ENCODE data around the gene CERS6. TPM values are rescaled to one million over a fixed set of nuclear protein-coding genes. Genes with fewer than 3 reads are reported as not detected.
A peak's percentile ranks its signal among the peaks of the same experiment; 100 is the strongest.

Gene CERS6
- total RNA-seq, 4 donors from 2014 or later, result 42.3 to 62.1 (median 50.6) TPM

DNA sequence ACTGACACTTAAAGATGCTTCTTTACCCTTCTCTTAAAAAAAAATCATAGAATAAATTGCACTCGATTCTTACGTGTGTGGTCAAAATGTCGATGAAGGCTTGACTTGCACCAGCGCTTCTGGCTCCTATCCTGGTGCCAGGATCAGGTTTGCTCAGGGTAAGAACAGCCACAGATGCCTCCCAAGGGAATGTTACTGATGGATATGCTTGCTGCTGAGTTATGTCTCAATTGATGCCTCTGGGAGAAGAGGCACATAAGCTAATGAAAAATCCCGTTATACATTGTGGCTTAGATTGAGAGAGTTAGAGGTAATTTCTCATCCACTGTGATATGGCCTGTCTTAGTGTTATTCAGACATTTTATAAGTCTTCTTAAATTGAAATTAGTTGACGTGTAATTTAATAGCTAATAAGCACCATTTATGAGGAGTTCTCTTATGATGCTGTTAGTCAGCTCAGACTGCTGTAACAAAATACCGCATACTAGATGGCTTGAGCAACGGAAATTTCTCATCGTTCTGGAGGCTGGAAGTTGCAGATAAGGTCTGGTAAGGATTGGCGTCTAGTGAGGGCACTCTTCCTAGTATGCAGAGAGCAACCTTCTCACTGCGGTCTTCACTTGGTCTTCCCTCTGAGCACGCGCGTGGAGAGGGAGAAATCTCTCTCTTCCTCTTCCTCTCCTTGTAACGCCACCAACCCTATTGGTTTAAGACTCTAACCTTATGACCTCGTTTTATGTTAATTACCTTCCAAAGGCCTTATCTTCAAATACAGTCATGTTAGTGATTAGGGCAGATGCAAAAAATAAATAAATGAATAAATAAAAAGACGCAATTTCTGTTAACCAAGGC, 229.8 kb downstream of the CERS6 start:
- TF ChIP-seq POLR2A (IDR thresholded peaks at IDR 0.05), result no peak
- TF ChIP-seq, protein P1, sequence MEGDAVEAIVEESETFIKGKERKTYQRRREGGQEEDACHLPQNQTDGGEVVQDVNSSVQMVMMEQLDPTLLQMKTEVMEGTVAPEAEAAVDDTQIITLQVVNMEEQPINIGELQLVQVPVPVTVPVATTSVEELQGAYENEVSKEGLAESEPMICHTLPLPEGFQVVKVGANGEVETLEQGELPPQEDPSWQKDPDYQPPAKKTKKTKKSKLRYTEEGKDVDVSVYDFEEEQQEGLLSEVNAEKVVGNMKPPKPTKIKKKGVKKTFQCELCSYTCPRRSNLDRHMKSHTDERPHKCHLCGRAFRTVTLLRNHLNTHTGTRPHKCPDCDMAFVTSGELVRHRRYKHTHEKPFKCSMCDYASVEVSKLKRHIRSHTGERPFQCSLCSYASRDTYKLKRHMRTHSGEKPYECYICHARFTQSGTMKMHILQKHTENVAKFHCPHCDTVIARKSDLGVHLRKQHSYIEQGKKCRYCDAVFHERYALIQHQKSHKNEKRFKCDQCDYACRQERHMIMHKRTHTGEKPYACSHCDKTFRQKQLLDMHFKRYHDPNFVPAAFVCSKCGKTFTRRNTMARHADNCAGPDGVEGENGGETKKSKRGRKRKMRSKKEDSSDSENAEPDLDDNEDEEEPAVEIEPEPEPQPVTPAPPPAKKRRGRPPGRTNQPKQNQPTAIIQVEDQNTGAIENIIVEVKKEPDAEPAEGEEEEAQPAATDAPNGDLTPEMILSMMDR (IDR thresholded peaks at IDR 0.05), result no peak
- TF ChIP-seq EP300 (IDR thresholded peaks at IDR 0.05; ENCODE audit: low read depth), result no peak

GRCh38 chr2:168686452-168687191, 230.6 kb downstream of the CERS6 start:
- WGBS, 2 donors (ENCODE audit: low coverage in 1 of 2), result 96 to 100% methylated on average over 3 to 4 of the region's 4 CpGs
- in situ Hi-C loops (cut with MboI; ENCODE audit: low pct_ligation_motif_present in 1 of 4, low pct_unique_long_range_greater_than_20kb in 1 of 4, low sequenced_read_pairs in 3 of 4), result loop anchor here in 1 of 4 donors (25.0 kb wide), 1 partner anchor 324 kb away; no protein-coding TSS in a partner anchor
- TF ChIP-seq, protein P1 (IDR thresholded peaks at IDR 0.05), result no peak
- TF ChIP-seq POLR2AphosphoS5 (IDR thresholded peaks at IDR 0.05) (no peak), POLR2A (IDR thresholded peaks at IDR 0.05) (no peak), EP300 (IDR thresholded peaks at IDR 0.05; ENCODE audit: low read depth) (no peak)
- H3K4me3 ChIP-seq, result no peak overlapping the region
- H3K36me3 ChIP-seq, result no peaks in the 10 kb centered on the region
- intact Hi-C loops (cut with DNase I; ENCODE audit: low total_unique reads), result no loop called here
- no peak for DNase-seq
- H3K4me1 ChIP-seq, result peaks cover 0 to 12% (median 8%) of the 10 kb centered on the region in 4 donors
- H3K9me3 ChIP-seq, result no peaks in the 10 kb centered on the region
- no peaks in the 10 kb centered on the region for H3K27me3 ChIP-seq
- H3K27ac ChIP-seq, result no peak overlapping the region

More for the DNA sequence above, 229.8 kb downstream of the CERS6 start:
- in situ Hi-C loops (cut with MboI; ENCODE audit: low pct_ligation_motif_present in 1 of 4, low pct_unique_long_range_greater_than_20kb in 1 of 4, low sequenced_read_pairs in 3 of 4) (loop anchor here in 1 of 4 donors (25.0 kb wide), 1 partner anchor 324 kb away; no protein-coding TSS in a partner anchor), intact Hi-C loops (cut with DNase I; ENCODE audit: low total_unique reads) (no loop called here)
- peaks cover 0 to 12% (median 8%) of the 10 kb centered on the region in 4 donors for H3K4me1 ChIP-seq
- WGBS, 2 donors (ENCODE audit: low coverage in 1 of 2), result 88 to 90% methylated on average over 17 of the region's 17 CpGs
- no peak overlapping the region for H3K4me3 ChIP-seq
- H3K27ac ChIP-seq, result no peak overlapping the region
- DNase-seq, result no peak
- no peaks in the 10 kb centered on the region for H3K9me3 ChIP-seq
- no peaks in the 10 kb centered on the region for H3K27me3 ChIP-seq
- no peaks in the 10 kb centered on the region for H3K36me3 ChIP-seq

GRCh38 chr2:168687314-168687713, 231.2 kb downstream of the CERS6 start:
- TF ChIP-seq EP300 (IDR thresholded peaks at IDR 0.05; ENCODE audit: low read depth), result no peak
- TF ChIP-seq, protein P1 (IDR thresholded peaks at IDR 0.05), result peak in 2 of 5 experiments; percentile 14 to 39
- H3K36me3 ChIP-seq, result no peaks in the 10 kb centered on the region
- H3K4me1 ChIP-seq, result peaks cover 0 to 12% (median 8%) of the 10 kb centered on the region in 4 donors
- WGBS, 2 donors (ENCODE audit: low coverage in 1 of 2), result 42 to 76% methylated on average over 3 of the region's 3 CpGs
- no peak for DNase-seq
- H3K4me3 ChIP-seq, result no peak overlapping the region
- H3K9me3 ChIP-seq, result no peaks in the 10 kb centered on the region
- intact Hi-C loops (cut with DNase I; ENCODE audit: low total_unique reads), result no loop called here
- no peaks in the 10 kb centered on the region for H3K27me3 ChIP-seq
- H3K27ac ChIP-seq, result no peak overlapping the region
- in situ Hi-C loops (cut with MboI; ENCODE audit: low pct_ligation_motif_present in 1 of 4, low pct_unique_long_range_greater_than_20kb in 1 of 4, low sequenced_read_pairs in 3 of 4), result loop anchor here in 1 of 4 donors (25.0 kb wide), 1 partner anchor 325 kb away; no protein-coding TSS in a partner anchor

DNA sequence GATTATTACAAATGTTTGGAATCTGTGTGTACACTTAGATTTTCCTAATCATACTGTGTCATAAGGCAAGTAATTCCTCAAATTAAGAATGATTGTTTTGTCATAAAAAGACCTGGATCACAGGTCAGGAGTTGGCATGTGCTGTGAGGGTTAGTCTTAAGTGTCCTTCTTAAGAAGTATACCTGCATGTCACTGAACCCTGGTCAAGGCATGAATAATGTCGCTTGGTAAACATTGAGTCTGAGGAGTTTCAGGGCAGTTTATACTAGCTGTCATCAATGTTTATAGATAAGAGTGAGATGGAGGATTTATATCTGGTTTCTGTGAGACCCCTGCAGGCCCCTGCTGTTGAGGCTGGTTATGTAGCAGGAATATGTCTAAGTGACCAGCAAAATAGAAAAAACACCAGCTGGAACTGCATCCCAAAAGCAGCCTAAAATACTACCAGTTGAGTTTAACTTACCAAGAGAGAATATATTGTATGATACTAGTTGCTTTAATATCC, 234.4 kb downstream of the CERS6 start:
- WGBS, 2 donors (ENCODE audit: low coverage in 1 of 2), result 65% methylated on average over 1 of the region's 1 CpG; no CpG with 5 or more reads in 1 of the 2 donors
- Histone ChIP-seq H3K27me3 (no peaks in the 10 kb centered on the region), H3K4me1 (peaks cover 6 to 12% (median 9%) of the 10 kb centered on the region in 4 donors), H3K9me3 (no peaks in the 10 kb centered on the region), H3K4me3 (no peak overlapping the region), H3K36me3 (no peaks in the 10 kb centered on the region), H3K27ac (no peak overlapping the region)
- TF ChIP-seq POLR2AphosphoS5 (IDR thresholded peaks at IDR 0.05) (no peak), EP300 (IDR thresholded peaks at IDR 0.05; ENCODE audit: low read depth) (no peak), POLR2A (IDR thresholded peaks at IDR 0.05) (no peak)
- TF ChIP-seq, protein P1 (IDR thresholded peaks at IDR 0.05), result no peak
- intact Hi-C loops (cut with DNase I; ENCODE audit: low total_unique reads), result no loop called here
- no peak for DNase-seq
- in situ Hi-C loops (cut with MboI; ENCODE audit: low pct_ligation_motif_present in 1 of 4, low pct_unique_long_range_greater_than_20kb in 1 of 4, low sequenced_read_pairs in 3 of 4), result loop anchor here in 2 of 4 donors (10.0 to 25.0 kb wide), 2 partner anchors 328 to 346 kb away; no protein-coding TSS in a partner anchor

Measured in transverse colon (tissue), 4 donors.